ENCODE measurements around the gene UQCRH. TPM values are rescaled to one million over a fixed set of nuclear protein-coding genes. Genes with fewer than 3 reads are reported as not detected.

Gene UQCRH
- total and polyA plus RNA-seq, 2 of the 4 experiments (the other 2 are of a cell fraction) = 347 to 736 TPM

DNA sequence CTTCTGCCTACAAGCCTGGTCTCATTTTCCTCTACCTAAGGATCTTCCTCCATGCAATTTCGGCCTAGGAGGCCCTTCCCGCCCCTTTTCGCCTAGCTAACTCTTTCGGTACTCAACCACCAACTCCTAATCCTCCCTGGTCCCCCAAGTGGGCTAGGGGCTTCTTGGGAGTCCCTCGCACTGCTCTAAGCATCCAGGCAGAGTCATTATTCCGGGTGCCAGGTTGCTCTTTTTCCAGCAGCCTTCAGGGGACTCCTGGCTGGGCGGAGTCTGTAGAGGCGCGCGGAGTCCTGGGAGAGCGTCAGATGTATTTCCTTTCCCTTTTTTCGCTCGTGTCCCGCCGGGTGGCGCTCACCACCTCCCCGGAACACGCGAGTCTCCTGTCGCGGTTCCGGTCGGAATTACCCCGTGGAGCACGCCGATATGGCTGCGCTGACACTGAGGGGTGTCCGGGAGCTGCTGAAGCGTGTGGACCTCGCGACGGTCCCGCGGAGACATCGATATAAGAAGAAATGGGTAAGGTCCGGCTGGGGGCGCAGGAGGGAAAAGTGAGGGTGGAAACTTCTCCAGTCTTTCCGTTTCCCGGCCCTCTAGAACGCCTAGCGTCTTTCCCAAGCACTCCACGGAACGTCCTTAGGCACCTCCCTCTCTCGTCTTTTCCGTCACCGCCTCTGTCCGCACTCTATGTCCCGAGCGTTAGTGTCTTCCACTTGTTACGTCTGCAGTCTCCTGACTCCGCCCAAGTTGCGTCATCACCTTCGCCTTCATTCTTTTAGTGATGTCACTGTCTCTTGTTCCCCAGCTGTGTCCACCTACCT, 37.1 kb downstream of the UQCRH start, which contains the start of gene NSUN4:
Gene NSUN4, plus strand, starts transcription at position 404 of the 818 bp plus-strand sequence. Its CDS starts 20 bp downstream, at position 424.
- Histone ChIP-seq H4K8ac (ENCODE audit: low read depth in 2 of 2, low read length in 2 of 2) (peak within 1 kb of the TSS; percentile 45 to 98), H3K56ac (ENCODE audit: extremely low read depth, insufficient read depth, low read length) (peak within 1 kb of the TSS; percentile 94), H3K14ac (replicated peaks; ENCODE audit: low read depth, low read length) (peak within 1 kb of the TSS; percentile 99), H4K5ac (ENCODE audit: low read depth, low read length) (peak within 1 kb of the TSS; percentile 94), H3K9me1 (ENCODE audit: insufficient read depth, low read length) (peaks cover 7% of the 10 kb centered on the region; the same call in 1 of the 2 replicates), H3K4ac (ENCODE audit: low read depth, low read length) (peak within 1 kb of the TSS; percentile 97), H3K18ac (ENCODE audit: low read depth, low read length) (peak within 1 kb of the TSS; percentile 77), H2AFZ (replicated peaks; ENCODE audit: low read length, poor library complexity) (peak within 1 kb of the TSS; percentile 94), H2BK20ac (ENCODE audit: low read depth, low read length) (no peak within 1 kb of the TSS), H3K9me3 (ENCODE audit: control insufficient read depth, insufficient read depth, low read length) (no peaks in the 10 kb centered on the region), H3K4me2 (ENCODE audit: low read depth, low read length) (peak within 1 kb of the TSS; percentile 91), H2BK15ac (ENCODE audit: low read depth, low read length) (peak within 1 kb of the TSS; percentile 75; the same call in 1 of the 3 replicates), H2AK9ac (replicated peaks; ENCODE audit: low read depth, low read length, poor library complexity) (peak within 1 kb of the TSS; percentile 75), H4K91ac (ENCODE audit: insufficient read depth, low read depth, low read length) (peak within 1 kb of the TSS; percentile 97), H3K23ac (ENCODE audit: low read depth, low read length) (peak within 1 kb of the TSS; percentile 88), H4K20me1 (ENCODE audit: insufficient read depth, low read length) (no peaks in the 10 kb centered on the region), H2BK5ac (ENCODE audit: low read depth, low read length, poor library complexity, severe bottlenecking) (peak within 1 kb of the TSS; percentile 91), H3K79me1 (ENCODE audit: low read depth in 1 of 2, low read length in 2 of 2) (peaks cover 10 to 40% of the 10 kb centered on the region in 2 experiments), H2BK120ac (ENCODE audit: low read depth, low read length) (peak within 1 kb of the TSS; percentile 71), H3K27ac (ENCODE audit: insufficient read depth, low read length) (peak within 1 kb of the TSS; percentile 90), H3K4me1 (ENCODE audit: control insufficient read depth, insufficient read depth, low read length) (peaks cover 4% of the 10 kb centered on the region), H3K9ac (ENCODE audit: low read depth, low read length) (peak within 1 kb of the TSS; percentile 93), H3K36me3 (ENCODE audit: control insufficient read depth, insufficient read depth, low read length) (peaks cover 11% of the 10 kb centered on the region), H3K27me3 (ENCODE audit: control insufficient read depth, insufficient read depth, low read length) (no peaks in the 10 kb centered on the region), H2AK5ac (ENCODE audit: low read depth, low read length) (peak within 1 kb of the TSS; percentile 74), H3K4me3 (ENCODE audit: insufficient read depth, low read depth, low read length) (peak within 1 kb of the TSS; percentile 72)
- ChIA-PET CTCF (interaction anchor here (0.6 to 1.3 kb wide), 4 partner anchors 10 to 448 kb away, joined by 3 to 4 read pairs (median 4); no protein-coding TSS in a partner anchor), POLR2A (ENCODE audit: unreplicated experiment) (no interaction called here)
- dilution Hi-C loops (cut with HindIII; ENCODE audit: low sequenced_read_pairs, unreplicated experiment) (no loop called here), in situ Hi-C loops (cut with MboI; ENCODE audit: low sequenced_read_pairs) (no loop called here), intact Hi-C loops (cut with micrococcal nuclease) (loop anchor here (2.0 kb wide), 1 partner anchor 36 kb away; no protein-coding TSS in a partner anchor)
- DNase-seq (peak; percentile 98), ATAC-seq (ENCODE audit: low read depth) (peak; percentile 96)
- TSS peak; percentile 43 for BruUV-seq (replicated peaks)
- 2% methylated on average over 21 of the region's 53 CpGs; no CpG with 5 or more reads in 1 of the 2 experiments for WGBS, 2 experiments (ENCODE audit: extremely low coverage in 2 of 2, insufficient read length in 1 of 2)
- TF ChIP-seq RAD21 (IDR thresholded peaks at IDR 0.05; ENCODE audit: low read length) (0 out of 2 replicates have a peak, but pooled peaks have one; percentile 22), CHD1 (IDR thresholded peaks at IDR 0.05; ENCODE audit: low read depth, low read length) (no peak; the same call in 1 of the 2 replicates), MXI1 (IDR thresholded peaks at IDR 0.05; ENCODE audit: borderline replicate concordance, low read depth, low read length) (peak; percentile 94), CEBPB (IDR thresholded peaks at IDR 0.05; ENCODE audit: low read depth, low read length) (peak; percentile 99), NFE2L2 (IDR thresholded peaks at IDR 0.05; ENCODE audit: low read depth, low read length) (no peak; the same call in 1 of the 2 replicates), POLR2A (IDR thresholded peaks at IDR 0.05; ENCODE audit: low read depth, low read length) (peak; percentile 91), MAZ (IDR thresholded peaks at IDR 0.05; ENCODE audit: borderline replicate concordance, low read depth, low read length) (peak; percentile 42; the same call in 1 of the 2 replicates), FOS (IDR thresholded peaks at IDR 0.05; ENCODE audit: low read depth, low read length) (0 out of 2 replicates have a peak, but pooled peaks have one; percentile 8)
- TF ChIP-seq, protein P1, sequence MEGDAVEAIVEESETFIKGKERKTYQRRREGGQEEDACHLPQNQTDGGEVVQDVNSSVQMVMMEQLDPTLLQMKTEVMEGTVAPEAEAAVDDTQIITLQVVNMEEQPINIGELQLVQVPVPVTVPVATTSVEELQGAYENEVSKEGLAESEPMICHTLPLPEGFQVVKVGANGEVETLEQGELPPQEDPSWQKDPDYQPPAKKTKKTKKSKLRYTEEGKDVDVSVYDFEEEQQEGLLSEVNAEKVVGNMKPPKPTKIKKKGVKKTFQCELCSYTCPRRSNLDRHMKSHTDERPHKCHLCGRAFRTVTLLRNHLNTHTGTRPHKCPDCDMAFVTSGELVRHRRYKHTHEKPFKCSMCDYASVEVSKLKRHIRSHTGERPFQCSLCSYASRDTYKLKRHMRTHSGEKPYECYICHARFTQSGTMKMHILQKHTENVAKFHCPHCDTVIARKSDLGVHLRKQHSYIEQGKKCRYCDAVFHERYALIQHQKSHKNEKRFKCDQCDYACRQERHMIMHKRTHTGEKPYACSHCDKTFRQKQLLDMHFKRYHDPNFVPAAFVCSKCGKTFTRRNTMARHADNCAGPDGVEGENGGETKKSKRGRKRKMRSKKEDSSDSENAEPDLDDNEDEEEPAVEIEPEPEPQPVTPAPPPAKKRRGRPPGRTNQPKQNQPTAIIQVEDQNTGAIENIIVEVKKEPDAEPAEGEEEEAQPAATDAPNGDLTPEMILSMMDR (conservative IDR thresholded peaks at IDR 0.05; ENCODE audit: low read depth, low read length) = peak; percentile 80

Data from IMR-90 (cell line).